ENCODE results near the gene PHLDA3.

DNA sequence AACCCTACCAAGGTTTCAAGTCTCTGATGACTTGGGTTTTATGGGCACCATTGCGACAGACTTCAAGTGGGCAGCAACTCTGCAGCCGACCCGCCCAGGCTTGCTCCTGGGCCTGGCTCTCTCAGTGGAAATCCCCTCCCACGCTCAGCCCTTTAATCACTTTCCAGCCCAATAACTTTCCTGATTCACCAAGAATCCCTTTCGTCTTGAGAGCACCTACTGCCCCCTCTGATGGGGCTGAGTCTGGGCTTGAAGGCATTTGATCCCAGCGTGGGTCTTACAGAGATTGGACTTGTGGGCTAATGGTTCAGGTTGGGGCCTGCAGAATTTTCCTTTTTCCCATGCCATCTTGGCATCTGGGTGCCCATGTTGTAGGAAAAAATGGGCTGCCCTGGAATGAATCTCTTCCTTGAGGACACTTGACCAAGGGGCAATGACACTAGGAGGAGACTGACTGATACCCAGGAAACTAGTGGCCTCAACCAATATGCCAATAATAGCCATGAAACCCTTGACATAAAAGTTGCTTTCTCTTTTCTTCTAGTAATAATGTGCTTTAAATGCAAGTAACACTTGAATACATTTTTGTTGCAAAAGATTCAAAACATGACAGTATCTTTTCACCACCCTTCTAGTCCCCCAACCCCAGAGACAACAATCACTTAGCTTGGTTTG, 7.8 kb upstream of the PHLDA3 start:
- TF ChIP-seq, protein P1, sequence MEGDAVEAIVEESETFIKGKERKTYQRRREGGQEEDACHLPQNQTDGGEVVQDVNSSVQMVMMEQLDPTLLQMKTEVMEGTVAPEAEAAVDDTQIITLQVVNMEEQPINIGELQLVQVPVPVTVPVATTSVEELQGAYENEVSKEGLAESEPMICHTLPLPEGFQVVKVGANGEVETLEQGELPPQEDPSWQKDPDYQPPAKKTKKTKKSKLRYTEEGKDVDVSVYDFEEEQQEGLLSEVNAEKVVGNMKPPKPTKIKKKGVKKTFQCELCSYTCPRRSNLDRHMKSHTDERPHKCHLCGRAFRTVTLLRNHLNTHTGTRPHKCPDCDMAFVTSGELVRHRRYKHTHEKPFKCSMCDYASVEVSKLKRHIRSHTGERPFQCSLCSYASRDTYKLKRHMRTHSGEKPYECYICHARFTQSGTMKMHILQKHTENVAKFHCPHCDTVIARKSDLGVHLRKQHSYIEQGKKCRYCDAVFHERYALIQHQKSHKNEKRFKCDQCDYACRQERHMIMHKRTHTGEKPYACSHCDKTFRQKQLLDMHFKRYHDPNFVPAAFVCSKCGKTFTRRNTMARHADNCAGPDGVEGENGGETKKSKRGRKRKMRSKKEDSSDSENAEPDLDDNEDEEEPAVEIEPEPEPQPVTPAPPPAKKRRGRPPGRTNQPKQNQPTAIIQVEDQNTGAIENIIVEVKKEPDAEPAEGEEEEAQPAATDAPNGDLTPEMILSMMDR (IDR thresholded peaks at IDR 0.05), result no peak
- no peak for TF ChIP-seq POLR2A (IDR thresholded peaks at IDR 0.05)
